Endothelial cell of umbilical vein (primary cell): Measurements from ENCODE around the gene RPLP2.

Experiments
- CTCF ChIP-seq, 2 donors: IDR thresholded peaks; 1 replicate in 1 of 2; 2 replicates in 1 of 2; pipeline ENCODE4 v1.5.1; 2011; ENCODE audit warnings: low read length in 2 of 2, mild to moderate bottlenecking in 2 of 2, moderate library complexity in 2 of 2, control low read depth in 1 of 2, inconsistent platforms in 1 of 2, low read depth in 1 of 2; ENCODE audit not compliant: insufficient read depth in 1 of 2; ENCODE audit errors: extremely low read depth in 1 of 2
- FOS ChIP-seq: IDR thresholded peaks from 2 replicates; pipeline ENCODE4 v1.6.1; 2011; ENCODE audit warnings: mild to moderate bottlenecking, low read length, moderate library complexity, borderline replicate concordance; ENCODE audit not compliant: insufficient read depth
- MYC ChIP-seq: IDR thresholded peaks from one replicate; pipeline ENCODE4 v1.6.1; 2011; ENCODE audit warnings: mild to moderate bottlenecking, low read depth, low read length
- POLR2A ChIP-seq: IDR thresholded peaks from 2 replicates; pipeline ENCODE4 v1.6.1; 2012; ENCODE audit warnings: low read depth, mild to moderate bottlenecking, control low read depth, low read length
- POLR2AphosphoS5 ChIP-seq: IDR thresholded peaks from 2 replicates; pipeline ENCODE4 v1.6.1; 2012; ENCODE audit warnings: low read depth, mild to moderate bottlenecking, control low read depth, low read length, moderate library complexity; ENCODE audit not compliant: insufficient read depth

DNA sequence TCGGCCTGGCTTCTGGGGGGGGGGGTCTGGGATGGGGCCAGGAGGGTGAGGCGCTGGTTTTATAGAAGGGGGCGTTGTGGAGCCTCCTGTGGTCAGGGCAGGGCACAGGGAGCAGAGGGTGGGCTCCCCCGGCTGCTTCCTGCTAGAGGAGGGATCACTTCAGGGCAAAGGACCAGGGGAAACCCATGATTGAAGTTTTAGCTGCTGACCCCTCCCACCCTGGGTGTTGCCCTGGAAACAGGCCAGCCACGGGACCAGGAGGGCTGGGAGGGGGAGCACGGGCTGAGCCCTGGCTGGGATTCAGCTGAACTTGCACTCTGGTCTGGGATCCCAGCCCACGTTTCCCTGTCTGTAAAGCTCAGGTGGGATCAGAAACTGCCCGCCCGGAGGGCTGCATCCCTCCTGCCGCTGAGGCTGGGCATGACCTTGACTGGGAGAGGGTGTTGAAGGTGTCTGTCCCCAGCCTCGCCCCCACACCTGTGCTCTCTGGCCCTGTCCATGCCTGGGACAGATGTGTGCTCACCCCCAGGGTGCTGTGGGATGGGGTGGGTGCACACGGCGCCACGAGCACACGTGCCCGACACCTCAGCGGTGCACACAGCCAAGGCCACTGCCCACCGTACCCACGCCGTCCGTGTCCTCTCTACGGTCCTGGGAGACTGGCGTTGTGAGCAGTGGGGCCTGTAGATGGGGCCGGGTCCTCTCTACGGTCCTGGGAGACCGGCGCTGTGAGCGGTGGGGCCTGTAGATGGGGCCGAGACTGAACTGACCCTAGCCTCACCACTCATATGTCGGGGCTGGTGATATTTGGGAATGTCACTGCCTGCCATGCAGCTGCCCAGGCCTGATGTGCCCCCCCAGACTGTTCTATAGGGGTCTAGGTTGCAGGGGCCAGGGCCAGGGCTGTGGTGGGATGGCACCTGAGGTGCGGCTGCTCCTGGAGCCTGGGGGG, 35.2 kb downstream of the RPLP2 start:
- no peak for TF ChIP-seq CTCF (IDR thresholded peaks at IDR 0.05; ENCODE audit: extremely low read depth in 1 of 2, insufficient read depth in 1 of 2, low read depth in 1 of 2, low read length in 2 of 2)
- TF ChIP-seq MYC: no peak
- no peak for TF ChIP-seq POLR2AphosphoS5
- TF ChIP-seq FOS: no peak
- no peak for TF ChIP-seq POLR2A
